ENCODE data around the gene CPD. TPM values are rescaled to one million over a fixed set of nuclear protein-coding genes. Genes with fewer than 3 reads are reported as not detected.

The CPD gene
- total and polyA plus RNA-seq, 2 of the 13 experiments (the other 11 are each of a cell fraction or from before 2014, with no cell fraction given): 46.1 to 72.3 TPM

GRCh38 chr17:30344283-30345088 is 34.2 kb upstream of the CPD start (continued):
- TF ChIP-seq SMARCE1 (IDR thresholded peaks at IDR 0.05; ENCODE audit: borderline replicate concordance) (no peak), WIZ (CRISPR knock-in tag; IDR thresholded peaks at IDR 0.05) (no peak), GRHL1 (CRISPR knock-in tag; conservative IDR thresholded peaks at IDR 0.05) (no peak), SRSF9 (IDR thresholded peaks at IDR 0.05; ENCODE audit: borderline replicate concordance, insufficient read depth, low read depth, low read length, poor library complexity, severe bottlenecking) (no peak), ZNF670 (CRISPR knock-in tag; IDR thresholded peaks at IDR 0.05; ENCODE audit: borderline replicate concordance) (0 out of 2 replicates have a peak, but pooled peaks have one; percentile 35), IRF1 (CRISPR knock-in tag; IDR thresholded peaks at IDR 0.05; ENCODE audit: low read depth) (no peak), NR2C2 (CRISPR knock-in tag; IDR thresholded peaks at IDR 0.05; ENCODE audit: borderline replicate concordance) (peak; percentile 54; the same call in 1 of the 2 replicates), HCFC1 (IDR thresholded peaks at IDR 0.05; ENCODE audit: low read depth, low read length) (no peak), ZNF891 (CRISPR knock-in tag; IDR thresholded peaks at IDR 0.05) (no peak), ATM (IDR thresholded peaks at IDR 0.05; ENCODE audit: borderline replicate concordance) (no peak), UBTF (CRISPR knock-in tag; IDR thresholded peaks at IDR 0.05) (peak; percentile 69), MTF2 (CRISPR knock-in tag; IDR thresholded peaks at IDR 0.05; ENCODE audit: borderline replicate concordance) (no peak), ZNF280D (CRISPR knock-in tag; IDR thresholded peaks at IDR 0.05) (peak; percentile 74; the same call in 1 of the 2 replicates), PHB2 (IDR thresholded peaks at IDR 0.05; ENCODE audit: partially characterized antibody) (no peak)
